Measurements from ENCODE around the gene ABCA4. TPM values are rescaled to one million over a fixed set of nuclear protein-coding genes. Genes with fewer than 3 reads are reported as not detected.

The ABCA4 gene
- total RNA-seq, 4 donors from 2014 or later = 0.49 to 2.0 (median 1.0) TPM; not detected in 1

DNA sequence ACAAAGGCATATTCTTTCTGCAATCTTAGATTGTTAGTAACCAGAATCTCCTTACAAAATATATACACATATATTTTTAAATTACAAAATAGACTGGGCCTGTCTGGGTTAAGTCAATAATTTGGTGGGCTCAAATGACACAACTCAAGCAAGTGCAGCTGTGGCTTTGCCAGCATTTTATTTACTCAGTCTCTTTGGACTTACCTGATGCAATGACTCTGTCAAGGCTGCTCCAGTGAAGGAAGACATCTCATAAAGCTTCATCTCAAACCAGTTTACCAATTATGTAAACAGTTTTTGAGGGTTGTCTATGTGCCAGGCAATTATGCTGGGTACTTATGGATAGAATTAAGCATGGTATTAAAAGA, 22.8 kb upstream of the ABCA4 start:
- TF ChIP-seq POLR2A (IDR thresholded peaks at IDR 0.05) = no peak
- TF ChIP-seq, protein P1, sequence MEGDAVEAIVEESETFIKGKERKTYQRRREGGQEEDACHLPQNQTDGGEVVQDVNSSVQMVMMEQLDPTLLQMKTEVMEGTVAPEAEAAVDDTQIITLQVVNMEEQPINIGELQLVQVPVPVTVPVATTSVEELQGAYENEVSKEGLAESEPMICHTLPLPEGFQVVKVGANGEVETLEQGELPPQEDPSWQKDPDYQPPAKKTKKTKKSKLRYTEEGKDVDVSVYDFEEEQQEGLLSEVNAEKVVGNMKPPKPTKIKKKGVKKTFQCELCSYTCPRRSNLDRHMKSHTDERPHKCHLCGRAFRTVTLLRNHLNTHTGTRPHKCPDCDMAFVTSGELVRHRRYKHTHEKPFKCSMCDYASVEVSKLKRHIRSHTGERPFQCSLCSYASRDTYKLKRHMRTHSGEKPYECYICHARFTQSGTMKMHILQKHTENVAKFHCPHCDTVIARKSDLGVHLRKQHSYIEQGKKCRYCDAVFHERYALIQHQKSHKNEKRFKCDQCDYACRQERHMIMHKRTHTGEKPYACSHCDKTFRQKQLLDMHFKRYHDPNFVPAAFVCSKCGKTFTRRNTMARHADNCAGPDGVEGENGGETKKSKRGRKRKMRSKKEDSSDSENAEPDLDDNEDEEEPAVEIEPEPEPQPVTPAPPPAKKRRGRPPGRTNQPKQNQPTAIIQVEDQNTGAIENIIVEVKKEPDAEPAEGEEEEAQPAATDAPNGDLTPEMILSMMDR (IDR thresholded peaks at IDR 0.05) = no peak
- H3K4me3 ChIP-seq = no peak overlapping the region
- intact Hi-C loops (cut with DNase I; ENCODE audit: low total_unique reads) = no loop called here

GRCh38 chr1:94143173-94143808, 22.3 kb upstream of the ABCA4 start:
- no peaks in the 10 kb centered on the region for H3K27me3 ChIP-seq
- no peak for TF ChIP-seq POLR2A (IDR thresholded peaks at IDR 0.05)
- TF ChIP-seq, protein P1 (IDR thresholded peaks at IDR 0.05) = no peak
- H3K36me3 ChIP-seq = no peaks in the 10 kb centered on the region
- no peak overlapping the region for H3K27ac ChIP-seq
- H3K4me3 ChIP-seq = no peak overlapping the region
- no peaks in the 10 kb centered on the region for H3K4me1 ChIP-seq
- H3K9me3 ChIP-seq = no peaks in the 10 kb centered on the region
- intact Hi-C loops (cut with DNase I; ENCODE audit: low total_unique reads) = no loop called here
- no peak for DNase-seq

More for the DNA sequence above, 22.8 kb upstream of the ABCA4 start:
- no peaks in the 10 kb centered on the region for H3K27me3 ChIP-seq
- H3K27ac ChIP-seq = no peak overlapping the region
- no peaks in the 10 kb centered on the region for H3K4me1 ChIP-seq
- H3K36me3 ChIP-seq = no peaks in the 10 kb centered on the region
- no peaks in the 10 kb centered on the region for H3K9me3 ChIP-seq
- no peak for DNase-seq

DNA sequence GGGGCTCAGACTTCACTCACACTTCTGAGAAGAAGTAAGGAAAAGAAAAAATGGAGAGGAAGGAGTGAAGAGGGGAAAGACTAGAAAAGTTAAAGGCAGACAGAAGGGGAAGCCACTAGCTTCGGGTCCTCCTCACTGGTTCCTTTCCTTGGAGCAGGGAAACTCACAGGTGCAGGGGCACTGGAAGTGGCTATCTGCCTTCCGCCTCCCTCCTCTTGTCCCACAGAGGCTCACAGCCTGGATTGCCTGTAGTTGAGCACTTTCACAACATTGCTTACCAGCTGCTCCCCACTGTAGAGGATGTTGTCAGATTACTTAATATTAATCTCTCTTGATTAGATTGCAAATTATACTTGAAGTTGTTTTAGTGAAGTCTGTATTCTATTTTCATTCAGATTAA, 21.6 kb upstream of the ABCA4 start:
- intact Hi-C loops (cut with DNase I; ENCODE audit: low total_unique reads) = no loop called here
- Histone ChIP-seq H3K36me3 (no peaks in the 10 kb centered on the region), H3K27ac (no peak overlapping the region), H3K4me3 (no peak overlapping the region), H3K27me3 (no peaks in the 10 kb centered on the region), H3K9me3 (no peaks in the 10 kb centered on the region), H3K4me1 (no peaks in the 10 kb centered on the region)
- TF ChIP-seq POLR2A (IDR thresholded peaks at IDR 0.05) = no peak
- TF ChIP-seq, protein P1 (IDR thresholded peaks at IDR 0.05) = no peak
- DNase-seq = no peak

- Histone ChIP-seq H3K27me3 (no peaks in the 10 kb centered on the region), H3K36me3 (no peaks in the 10 kb centered on the region), H3K4me1 (no peaks in the 10 kb centered on the region), H3K4me3 (no peak overlapping the region), H3K27ac (no peak overlapping the region), H3K9me3 (no peaks in the 10 kb centered on the region)
- TF ChIP-seq, protein P1 (IDR thresholded peaks at IDR 0.05) = no peak
- TF ChIP-seq POLR2A (IDR thresholded peaks at IDR 0.05) = no peak
- DNase-seq = no peak
- intact Hi-C loops (cut with DNase I; ENCODE audit: low total_unique reads) = no loop called here
Measured at GRCh38 chr1:94142022-94142421, 21.1 kb upstream of the ABCA4 start.

DNA sequence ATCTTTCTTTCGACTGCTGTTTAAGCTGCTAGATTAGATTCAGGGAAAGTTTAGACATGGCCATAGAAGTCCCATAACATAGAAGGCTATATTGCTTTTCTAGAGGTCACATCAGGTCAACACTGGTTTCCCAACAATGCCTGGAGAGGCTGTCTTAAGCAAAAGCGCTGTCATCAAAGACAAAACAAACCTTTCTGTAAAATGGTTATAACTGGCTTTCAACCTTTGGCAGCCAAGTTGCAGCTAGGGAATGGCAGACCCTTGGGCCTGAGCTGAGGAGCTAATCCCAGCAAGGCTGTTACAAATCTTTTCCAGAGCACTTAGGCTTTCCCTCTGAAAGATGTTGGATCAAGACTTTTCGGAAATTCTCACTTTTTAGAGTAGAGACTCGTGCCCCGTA, 11.2 kb upstream of the ABCA4 start:
- H3K4me3 ChIP-seq = no peak overlapping the region
- intact Hi-C loops (cut with DNase I; ENCODE audit: low total_unique reads) = no loop called here
- H3K27ac ChIP-seq = no peak overlapping the region
- no peaks in the 10 kb centered on the region for H3K36me3 ChIP-seq
- no peaks in the 10 kb centered on the region for H3K9me3 ChIP-seq
- no peaks in the 10 kb centered on the region for H3K27me3 ChIP-seq
- no peak for DNase-seq
- TF ChIP-seq, protein P1 (IDR thresholded peaks at IDR 0.05) = no peak
- no peak for TF ChIP-seq POLR2A (IDR thresholded peaks at IDR 0.05)
- no peaks in the 10 kb centered on the region for H3K4me1 ChIP-seq
